HCEC 1CT (cell line): ENCODE measurements around the gene URGCP.

Source experiments
- DNase-seq: peaks from one replicate; pipeline ENCODE4 v3.0.0-alpha.2; 2017

The URGCP gene

GRCh38 chr7:43906331-43907010 lies at the start of gene URGCP:
Gene URGCP (minus strand): TSS chr7:43906596. CDS start chr7:43906575, 21 bp downstream.
- DNase-seq = peak; percentile 35

- DNase-seq = no peak
These were observed 49.6 kb upstream of the URGCP start for GRCh38 chr7:43956027-43956426.

GRCh38 chr7:43954524-43955228 lies 48.3 kb upstream of the URGCP start:
- DNase-seq = peak; percentile 61

GRCh38 chr7:43953071-43953470 lies 46.7 kb upstream of the URGCP start:
- DNase-seq = no peak

GRCh38 chr7:43952028-43952427 lies 45.6 kb upstream of the URGCP start:
- DNase-seq = no peak

- DNase-seq = no peak
These were observed 37.9 kb upstream of the URGCP start for GRCh38 chr7:43944286-43944685.

GRCh38 chr7:43943417-43944187 lies 37.2 kb upstream of the URGCP start:
- no peak for DNase-seq

- no peak for DNase-seq
These were observed 36.6 kb upstream of the URGCP start for GRCh38 chr7:43942997-43943396.

- DNase-seq = no peak
These were observed 35.9 kb upstream of the URGCP start for GRCh38 chr7:43942250-43942649.

GRCh38 chr7:43938892-43939482 lies 32.6 kb upstream of the URGCP start:
- DNase-seq = no peak

- DNase-seq = no peak
These were observed 31.0 kb upstream of the URGCP start for GRCh38 chr7:43937444-43937843.

- no peak for DNase-seq
These were observed 27.6 kb upstream of the URGCP start for GRCh38 chr7:43933902-43934560.

- no peak for DNase-seq
These were observed 24.9 kb upstream of the URGCP start for GRCh38 chr7:43931346-43931745.

GRCh38 chr7:43929529-43930457 lies 23.4 kb upstream of the URGCP start:
- DNase-seq = no peak

- no peak for DNase-seq
These were observed 21.4 kb upstream of the URGCP start for GRCh38 chr7:43927810-43928209.

- no peak for DNase-seq
These were observed 20.4 kb upstream of the URGCP start for GRCh38 chr7:43926798-43927123.

- peak; percentile 49 for DNase-seq
These were observed 19.8 kb upstream of the URGCP start, which contains the start of gene UBE2D4 for GRCh38 chr7:43925984-43926797. Gene UBE2D4 (plus strand): TSS chr7:43926436. CDS start chr7:43926533, 97 bp downstream.

- DNase-seq = no peak
These were observed 16.3 kb upstream of the URGCP start for GRCh38 chr7:43922726-43923125.

- no peak for DNase-seq
These were observed 15.0 kb upstream of the URGCP start for GRCh38 chr7:43921423-43921822.

- DNase-seq = no peak
These were observed 9.5 kb upstream of the URGCP start for GRCh38 chr7:43915907-43916306.

GRCh38 chr7:43914795-43915194 lies 8.4 kb upstream of the URGCP start:
- DNase-seq = no peak
